GM06990 (cell line): ENCODE data around the gene DIAPH3.

ENCODE experiments used
- DNase-seq: peaks from one replicate; pipeline ENCODE4 v3.0.0-alpha.2; 2011; ENCODE audit not compliant: insufficient read length; ENCODE audit errors: extremely low read depth
- H3K27me3 ChIP-seq: replicated peaks from 2 replicates; pipeline ENCODE4 v1.6.0; 2011; ENCODE audit warnings: low read length; ENCODE audit not compliant: control insufficient read depth, insufficient read depth
- H3K36me3 ChIP-seq: 2 replicates; pipeline ENCODE4 v1.5.1; 2011; ENCODE audit warnings: low read length; ENCODE audit not compliant: control insufficient read depth, insufficient read depth
- H3K4me3 ChIP-seq: replicated peaks from 2 replicates; pipeline ENCODE4 v1.5.1; 2011; ENCODE audit warnings: low read depth, mild to moderate bottlenecking, control low read depth, low read length
- TF ChIP-seq, protein P1 (sequence below): IDR thresholded peaks from 2 replicates; pipeline ENCODE4 v1.5.1; 2011; ENCODE audit warnings: low read length, control low read depth, mild to moderate bottlenecking, inconsistent platforms; ENCODE audit not compliant: insufficient read depth, poor library complexity, severe bottlenecking

Gene DIAPH3

GRCh38 chr13:59839186-59839585 lies 324.5 kb downstream of the DIAPH3 start:
- no peak overlapping the region for H3K4me3 ChIP-seq
- no peaks in the 10 kb centered on the region for H3K27me3 ChIP-seq
- TF ChIP-seq, protein P1, sequence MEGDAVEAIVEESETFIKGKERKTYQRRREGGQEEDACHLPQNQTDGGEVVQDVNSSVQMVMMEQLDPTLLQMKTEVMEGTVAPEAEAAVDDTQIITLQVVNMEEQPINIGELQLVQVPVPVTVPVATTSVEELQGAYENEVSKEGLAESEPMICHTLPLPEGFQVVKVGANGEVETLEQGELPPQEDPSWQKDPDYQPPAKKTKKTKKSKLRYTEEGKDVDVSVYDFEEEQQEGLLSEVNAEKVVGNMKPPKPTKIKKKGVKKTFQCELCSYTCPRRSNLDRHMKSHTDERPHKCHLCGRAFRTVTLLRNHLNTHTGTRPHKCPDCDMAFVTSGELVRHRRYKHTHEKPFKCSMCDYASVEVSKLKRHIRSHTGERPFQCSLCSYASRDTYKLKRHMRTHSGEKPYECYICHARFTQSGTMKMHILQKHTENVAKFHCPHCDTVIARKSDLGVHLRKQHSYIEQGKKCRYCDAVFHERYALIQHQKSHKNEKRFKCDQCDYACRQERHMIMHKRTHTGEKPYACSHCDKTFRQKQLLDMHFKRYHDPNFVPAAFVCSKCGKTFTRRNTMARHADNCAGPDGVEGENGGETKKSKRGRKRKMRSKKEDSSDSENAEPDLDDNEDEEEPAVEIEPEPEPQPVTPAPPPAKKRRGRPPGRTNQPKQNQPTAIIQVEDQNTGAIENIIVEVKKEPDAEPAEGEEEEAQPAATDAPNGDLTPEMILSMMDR: no peak
- DNase-seq: no peak
- H3K36me3 ChIP-seq: no peaks in the 10 kb centered on the region

- no peak overlapping the region for H3K4me3 ChIP-seq
- no peaks in the 10 kb centered on the region for H3K27me3 ChIP-seq
- no peaks in the 10 kb centered on the region for H3K36me3 ChIP-seq
- no peak for DNase-seq
- TF ChIP-seq, protein P1: no peak
Measured at GRCh38 chr13:59837101-59837500, 326.6 kb downstream of the DIAPH3 start.

DNA sequence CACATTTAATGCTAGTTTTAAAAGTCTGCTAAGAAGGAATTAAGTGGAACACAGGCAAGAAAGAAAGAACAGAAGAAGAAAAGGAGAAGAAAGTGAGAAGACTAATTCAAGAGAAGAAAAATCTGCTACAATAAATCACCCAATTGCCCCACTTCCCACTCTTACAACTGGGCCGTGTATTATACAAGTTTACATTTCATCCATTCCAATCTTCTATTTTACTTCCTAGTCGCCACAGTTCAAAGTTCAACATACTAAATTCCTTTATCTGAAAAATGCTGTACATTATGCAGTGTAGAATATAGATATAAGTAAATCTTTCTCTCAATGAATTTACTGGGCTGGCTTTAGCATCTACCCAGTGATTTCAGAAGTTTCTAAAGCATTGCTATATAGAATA lies 328.2 kb downstream of the DIAPH3 start:
- H3K27me3 ChIP-seq: no peaks in the 10 kb centered on the region

GRCh38 chr13:59834801-59835200 lies 328.9 kb downstream of the DIAPH3 start:
- TF ChIP-seq, protein P1: no peak
- Histone ChIP-seq H3K4me3 (no peak overlapping the region), H3K36me3 (no peaks in the 10 kb centered on the region), H3K27me3 (no peaks in the 10 kb centered on the region)
- no peak for DNase-seq

More for the DNA sequence above, 328.2 kb downstream of the DIAPH3 start:
- TF ChIP-seq, protein P1: no peak
- no peak for DNase-seq
- Histone ChIP-seq H3K4me3 (no peak overlapping the region), H3K36me3 (no peaks in the 10 kb centered on the region)

- no peak for DNase-seq
Measured at GRCh38 chr13:59829690-59830089, 334.0 kb downstream of the DIAPH3 start.

More at GRCh38 chr13:59829690-59830089, 334.0 kb downstream of the DIAPH3 start:
- Histone ChIP-seq H3K4me3 (no peak overlapping the region), H3K27me3 (no peaks in the 10 kb centered on the region), H3K36me3 (no peaks in the 10 kb centered on the region)
- TF ChIP-seq, protein P1: no peak
